Endothelial cell of umbilical vein (primary cell): Measurements from ENCODE around the gene RASL10B. TPM values are rescaled to one million over a fixed set of nuclear protein-coding genes. Genes with fewer than 3 reads are reported as not detected.

Source experiments
- BruUV-seq: library from RNA; stranded (reverse); fragments of 400-500 nt; replicated peaks from 2 replicates; lab custom pipeline; 2021; lab: Mats Ljungman, UMichigan
- CTCF ChIA-PET: fragments of 300-600, 350-600 bp; sonication (Branson Sonifier 250); formaldehyde crosslinking; loops from one replicate; lab custom pipeline; 2021; ENCODE audit warnings: antibody characterized with exemption, inconsistent platforms; lab: Charles Lee
- POLR2A ChIA-PET: fragments of 300-600, 350-600 bp; sonication (Branson Sonifier 250); formaldehyde crosslinking; loops from one replicate; lab custom pipeline; 2021; ENCODE audit warnings: antibody characterized with exemption, inconsistent platforms; lab: Charles Lee
- DNase-seq: peaks from one replicate; pipeline ENCODE4 v3.0.0-alpha.2; 2011; ENCODE audit warnings: low read depth, low spot score
- FAIRE-seq: peaks from 2 replicates; lab custom pipeline; 2011; peaks lifted over from hg19 to GRCh38; lab: Jason Lieb, UNC
- H2AFZ ChIP-seq: 2 replicates; pipeline ENCODE4 v1.6.0; 2012; ENCODE audit warnings: low read depth, low read length, control low read depth, inconsistent platforms
- H3K27ac ChIP-seq: 2 replicates; pipeline ENCODE4 v1.5.1; 2011; ENCODE audit warnings: low read depth, mild to moderate bottlenecking, control low read depth, low read length, moderate library complexity; ENCODE audit not compliant: insufficient read depth
- H3K27me3 ChIP-seq, 2 experiments: 2 replicates each; pipeline versions ENCODE4 v1.6.0 to v1.6.1; 2011; ENCODE audit warnings: low read length in 2 of 2, mixed read lengths in 1 of 2; ENCODE audit not compliant: control insufficient read depth in 2 of 2, insufficient read depth in 2 of 2
- H3K36me3 ChIP-seq, 2 experiments: 2 replicates in 1 of 2; 3 replicates in 1 of 2; pipeline ENCODE4 v1.5.1; 2011; ENCODE audit warnings: low read length in 2 of 2, mild to moderate bottlenecking in 1 of 2, moderate library complexity in 1 of 2; ENCODE audit not compliant: control insufficient read depth in 2 of 2, insufficient read depth in 2 of 2; ENCODE audit errors: extremely low read depth in 1 of 2
- H3K4me1 ChIP-seq: 3 replicates; pipeline ENCODE4 v1.5.1; 2011; ENCODE audit warnings: mild to moderate bottlenecking, low read length; ENCODE audit not compliant: control insufficient read depth, insufficient read depth; ENCODE audit errors: extremely low read depth
- H3K4me2 ChIP-seq: 2 replicates; pipeline ENCODE4 v1.6.1; 2011; ENCODE audit warnings: low read length, control low read depth, mixed read lengths; ENCODE audit not compliant: insufficient read depth
- H3K4me3 ChIP-seq, 3 experiments: fragments of 200-600 bp in 1 of 3; sonication (generic), shearing (Covaris generic) in 1 of 3; replicated peaks in 1 of 3; 2 replicates each; pipeline ENCODE4 v1.5.1; 2011 to 2016; ENCODE audit warnings: control low read depth in 3 of 3, low read length in 3 of 3, mild to moderate bottlenecking in 2 of 3, inconsistent platforms in 1 of 3, low read depth in 1 of 3, moderate library complexity in 1 of 3; ENCODE audit not compliant: insufficient read depth in 1 of 3
- H3K79me2 ChIP-seq: 2 replicates; pipeline ENCODE4 v1.6.0; 2012; ENCODE audit warnings: low read length, inconsistent platforms; ENCODE audit not compliant: control insufficient read depth, insufficient read depth
- H3K9ac ChIP-seq: replicated peaks from 2 replicates; pipeline ENCODE3; 2011; ENCODE audit warnings: low read length, control low read depth; ENCODE audit not compliant: insufficient read depth; ENCODE audit errors: extremely low read depth
- H3K9me1 ChIP-seq: replicated peaks from 3 replicates; pipeline ENCODE4 v1.6.0; 2011; ENCODE audit warnings: mild to moderate bottlenecking, low read length; ENCODE audit not compliant: control insufficient read depth, insufficient read depth; ENCODE audit errors: extremely low read depth
- H3K9me3 ChIP-seq: replicated peaks from 2 replicates; pipeline ENCODE4 v1.5.1; 2012; ENCODE audit warnings: low read length, inconsistent platforms; ENCODE audit not compliant: control insufficient read depth, insufficient read depth
- H4K20me1 ChIP-seq: replicated peaks from 2 replicates; pipeline ENCODE3; 2011; ENCODE audit warnings: mild to moderate bottlenecking, low read length; ENCODE audit not compliant: control insufficient read depth, insufficient read depth; ENCODE audit errors: extremely low read depth
- CTCF ChIP-seq, 2 donors: IDR thresholded peaks; 1 replicate in 1 of 2; 2 replicates in 1 of 2; pipeline ENCODE4 v1.5.1; 2011; ENCODE audit warnings: low read length in 2 of 2, mild to moderate bottlenecking in 2 of 2, moderate library complexity in 2 of 2, control low read depth in 1 of 2, inconsistent platforms in 1 of 2, low read depth in 1 of 2; ENCODE audit not compliant: insufficient read depth in 1 of 2; ENCODE audit errors: extremely low read depth in 1 of 2
- EZH2 ChIP-seq: IDR thresholded peaks from 2 replicates; pipeline ENCODE4 v1.6.1; 2012; ENCODE audit warnings: borderline replicate concordance, low read depth, mild to moderate bottlenecking, moderate library complexity, low read length, inconsistent platforms; ENCODE audit not compliant: severe bottlenecking
- FOS ChIP-seq: IDR thresholded peaks from 2 replicates; pipeline ENCODE4 v1.6.1; 2011; ENCODE audit warnings: mild to moderate bottlenecking, low read length, moderate library complexity, borderline replicate concordance; ENCODE audit not compliant: insufficient read depth
- GATA2 ChIP-seq: IDR thresholded peaks from 2 replicates; pipeline ENCODE4 v1.7.0; 2011; ENCODE audit warnings: low read depth, mild to moderate bottlenecking, moderate library complexity, mixed read lengths, low read length; ENCODE audit not compliant: insufficient read length, insufficient read depth
- JUN ChIP-seq: IDR thresholded peaks from 2 replicates; pipeline ENCODE4 v1.6.1; 2011; ENCODE audit warnings: borderline replicate concordance, low read depth; ENCODE audit not compliant: insufficient read length, insufficient read depth
- MAX ChIP-seq: IDR thresholded peaks from 2 replicates; pipeline ENCODE4 v1.6.1; 2011; ENCODE audit not compliant: insufficient read depth, insufficient read length
- MYC ChIP-seq: IDR thresholded peaks from one replicate; pipeline ENCODE4 v1.6.1; 2011; ENCODE audit warnings: mild to moderate bottlenecking, low read depth, low read length
- POLR2A ChIP-seq: IDR thresholded peaks from 2 replicates; pipeline ENCODE4 v1.6.1; 2012; ENCODE audit warnings: low read depth, mild to moderate bottlenecking, control low read depth, low read length
- POLR2AphosphoS5 ChIP-seq: IDR thresholded peaks from 2 replicates; pipeline ENCODE4 v1.6.1; 2012; ENCODE audit warnings: low read depth, mild to moderate bottlenecking, control low read depth, low read length, moderate library complexity; ENCODE audit not compliant: insufficient read depth
- dilution Hi-C: fragments of 300-500 bp; cut with MboI; formaldehyde crosslinking; loops from one replicate; pipeline ENCODE4 v1.15.0; 2019; ENCODE audit warnings: low sequenced_read_pairs; ENCODE audit not compliant: extremely low pct_ligation_motif_present
- intact Hi-C: fragments of 100-400 bp; cut with micrococcal nuclease; formaldehyde crosslinking; loops from one replicate; pipeline ENCODE4 v1.10.0; 2022
- polyA plus RNA-seq, 4 experiments: library from polyadenylated mRNA; depleted of rRNA in 3 of 4; stranded (reverse) in 3 of 4; unstranded in 1 of 4; fragments of >200 nt; gene quantifications; 2 replicates each; pipeline versions ENCODE4 v1.2.1 to v1.2.3, GENCODE V29; 2011 to 2012; ENCODE audit warnings: missing spikeins in 1 of 4
- total RNA-seq: library from RNA; stranded (reverse); gene quantifications from 2 replicates; pipeline ENCODE4 v1.2.3, GENCODE V29; 2021

Gene RASL10B
- total and polyA plus RNA-seq, 2 donors (not counting 3 experiments of a cell fraction or from before 2014, with no cell fraction given): 0.19 to 0.71 TPM

- POLR2A ChIA-PET: no interaction called here
- no peak for DNase-seq
- Histone ChIP-seq H3K9me1 (no peaks in the 10 kb centered on the region), H4K20me1 (no peaks in the 10 kb centered on the region), H3K36me3 (no peaks in the 10 kb centered on the region), H3K27me3 (peaks cover 10 to 19% of the 10 kb centered on the region in 2 experiments), H3K9ac (no peak overlapping the region), H3K4me3 (no peak overlapping the region), H3K79me2 (no peaks in the 10 kb centered on the region), H3K4me2 (no peak overlapping the region), H2AFZ (no peak overlapping the region), H3K27ac (no peak overlapping the region), H3K4me1 (no peaks in the 10 kb centered on the region), H3K9me3 (no peaks in the 10 kb centered on the region)
- dilution Hi-C loops (no loop called here), intact Hi-C loops (no loop called here)
- BruUV-seq: no TSS peak
- TF ChIP-seq EZH2: no peak
- no peak for TF ChIP-seq JUN
- no peak for TF ChIP-seq POLR2A
- no peak for TF ChIP-seq FOS
- no peak for TF ChIP-seq CTCF (IDR thresholded peaks at IDR 0.05; ENCODE audit: extremely low read depth in 1 of 2, insufficient read depth in 1 of 2, low read depth in 1 of 2, low read length in 2 of 2)
- TF ChIP-seq MAX: no peak
- TF ChIP-seq GATA2: no peak
- TF ChIP-seq POLR2AphosphoS5: no peak
- no peak for TF ChIP-seq MYC
- CTCF ChIA-PET: interaction anchor here (0.9 to 4.5 kb wide), 5 partner anchors 9 to 28 kb away, joined by 3 to 33 read pairs (median 6); partner anchors contain the start of genes MMP28 and TAF15
- no peak for FAIRE-seq
Measured at GRCh38 chr17:35780950-35781349, 49.5 kb downstream of the RASL10B start.
